Upper lobe of left lung (tissue), 6 donors: ENCODE results near the gene IL9. TPM values are rescaled to one million over a fixed set of nuclear protein-coding genes. Genes with fewer than 3 reads are reported as not detected.

Source experiments
- ATAC-seq, 2 donors: fragments of 200-7000 bp; cut with Tn5 transposase; one replicate each; pipeline ENCODE4 v1.9.1; 2022; ENCODE audit warnings: mild to moderate bottlenecking in 2 of 2, moderate library complexity in 2 of 2; ENCODE audit not compliant: low FRiP score in 2 of 2
- DNase-seq, 2 donors: peaks; one replicate each; pipeline ENCODE4 v3.0.0-alpha.2; 2019 to 2020
- H3K27ac ChIP-seq, 4 donors: fragments of 200-600 bp; sonication (generic); one replicate each; pipeline ENCODE4 v1.5.1; 2016 to 2019
- H3K27me3 ChIP-seq, 4 donors: fragments of 200-600 bp; sonication (generic); one replicate each; pipeline ENCODE4 v1.5.1; 2017 to 2019
- H3K36me3 ChIP-seq, 4 donors: fragments of 200-600 bp; sonication (generic); one replicate each; pipeline ENCODE4 v1.5.1; 2016 to 2019
- H3K4me1 ChIP-seq, 4 donors: fragments of 200-600 bp; sonication (generic); one replicate each; pipeline ENCODE4 v1.5.1; 2018 to 2019
- H3K4me3 ChIP-seq, 4 donors: fragments of 200-600 bp; sonication (generic); one replicate each; pipeline ENCODE4 v1.5.1; 2017 to 2019; ENCODE audit warnings: mild to moderate bottlenecking in 2 of 4, moderate library complexity in 1 of 4
- H3K9me3 ChIP-seq, 4 donors: fragments of 200-600 bp; sonication (generic); one replicate each; pipeline ENCODE4 v1.5.1; 2018 to 2019
- EP300 ChIP-seq, 4 donors: sonication (generic); formaldehyde crosslinking; IDR thresholded peaks; one replicate each; pipeline ENCODE4 v1.5.1; 2017; ENCODE audit warnings: antibody characterized with exemption in 4 of 4, control low read depth in 2 of 4
- POLR2A ChIP-seq, 4 donors: fragments of 450-650 bp; IDR thresholded peaks; one replicate each; pipeline ENCODE4 v1.5.1; 2016 to 2017; ENCODE audit warnings: antibody characterized with exemption in 4 of 4, mild to moderate bottlenecking in 2 of 4
- POLR2AphosphoS5 ChIP-seq, 2 donors: sonication (generic); formaldehyde crosslinking; IDR thresholded peaks; one replicate each; pipeline ENCODE4 v1.5.1; 2017; ENCODE audit warnings: antibody characterized with exemption in 2 of 2
- WGBS, 2 donors: methylation state at CpG; one replicate each; pipeline ENCODE4 v1.1.5; 2017 to 2018; 5-methylcytosine and 5-hydroxymethylcytosine counted together
- total RNA-seq, 6 donors: library from RNA; depleted of rRNA in 4 of 6; stranded (reverse); fragments of >200 nt in 4 of 6; gene quantifications; one replicate each; pipeline versions ENCODE4 v1.1.0 to v1.2.1, GENCODE V29; 2016 to 2021
- TF ChIP-seq, protein P1 (sequence below), 6 experiments: fragments of 450-650 bp in 4 of 6; fragments of 200-600 bp in 2 of 6; sonication (generic) in 2 of 6; IDR thresholded peaks; one replicate each; pipeline ENCODE4 v1.5.1; 2016 to 2019; ENCODE audit warnings: antibody characterized with exemption in 6 of 6
- donor health status: DM: no; HTN: no; CAD: no; lungs with moderate emphysema.
- donor health status: DM: no; HTN: yes; CAD: no; lungs with severe emphysema.

The IL9 gene
- total RNA-seq, 6 donors from 2014 or later = not detected

DNA sequence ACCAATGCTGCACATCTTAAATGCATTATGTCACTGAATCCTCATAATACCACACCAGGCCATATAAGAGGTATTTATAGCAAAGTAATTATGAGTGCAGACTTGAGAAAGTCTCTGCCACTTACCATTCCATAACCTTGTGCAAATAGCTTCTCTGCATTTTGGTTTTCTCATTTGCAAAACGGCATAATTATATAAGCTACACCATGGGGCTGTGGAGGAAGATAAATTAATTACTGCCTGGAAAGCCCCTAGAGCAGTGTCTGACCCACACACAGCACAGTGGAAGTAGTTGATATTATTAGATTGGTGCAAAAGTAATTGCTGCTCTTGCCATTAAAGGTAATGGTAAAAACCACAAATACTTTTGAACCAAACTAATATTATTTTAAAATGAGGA, 9.5 kb upstream of the IL9 start:
- Histone ChIP-seq H3K4me1 (no peaks in the 10 kb centered on the region), H3K27me3 (peaks cover 0 to 2% (median 0%) of the 10 kb centered on the region in 4 donors), H3K9me3 (no peaks in the 10 kb centered on the region), H3K4me3 (no peak overlapping the region), H3K36me3 (no peaks in the 10 kb centered on the region), H3K27ac (no peak overlapping the region)
- WGBS, 2 donors = 62 to 69% methylated on average over 1 of the region's 1 CpG
- ATAC-seq (no peak), DNase-seq (no peak)
- TF ChIP-seq EP300 (IDR thresholded peaks at IDR 0.05) = no peak
- TF ChIP-seq, protein P1, sequence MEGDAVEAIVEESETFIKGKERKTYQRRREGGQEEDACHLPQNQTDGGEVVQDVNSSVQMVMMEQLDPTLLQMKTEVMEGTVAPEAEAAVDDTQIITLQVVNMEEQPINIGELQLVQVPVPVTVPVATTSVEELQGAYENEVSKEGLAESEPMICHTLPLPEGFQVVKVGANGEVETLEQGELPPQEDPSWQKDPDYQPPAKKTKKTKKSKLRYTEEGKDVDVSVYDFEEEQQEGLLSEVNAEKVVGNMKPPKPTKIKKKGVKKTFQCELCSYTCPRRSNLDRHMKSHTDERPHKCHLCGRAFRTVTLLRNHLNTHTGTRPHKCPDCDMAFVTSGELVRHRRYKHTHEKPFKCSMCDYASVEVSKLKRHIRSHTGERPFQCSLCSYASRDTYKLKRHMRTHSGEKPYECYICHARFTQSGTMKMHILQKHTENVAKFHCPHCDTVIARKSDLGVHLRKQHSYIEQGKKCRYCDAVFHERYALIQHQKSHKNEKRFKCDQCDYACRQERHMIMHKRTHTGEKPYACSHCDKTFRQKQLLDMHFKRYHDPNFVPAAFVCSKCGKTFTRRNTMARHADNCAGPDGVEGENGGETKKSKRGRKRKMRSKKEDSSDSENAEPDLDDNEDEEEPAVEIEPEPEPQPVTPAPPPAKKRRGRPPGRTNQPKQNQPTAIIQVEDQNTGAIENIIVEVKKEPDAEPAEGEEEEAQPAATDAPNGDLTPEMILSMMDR (IDR thresholded peaks at IDR 0.05) = no peak
- no peak for TF ChIP-seq POLR2A (IDR thresholded peaks at IDR 0.05)
- no peak for TF ChIP-seq POLR2AphosphoS5 (IDR thresholded peaks at IDR 0.05)

DNA sequence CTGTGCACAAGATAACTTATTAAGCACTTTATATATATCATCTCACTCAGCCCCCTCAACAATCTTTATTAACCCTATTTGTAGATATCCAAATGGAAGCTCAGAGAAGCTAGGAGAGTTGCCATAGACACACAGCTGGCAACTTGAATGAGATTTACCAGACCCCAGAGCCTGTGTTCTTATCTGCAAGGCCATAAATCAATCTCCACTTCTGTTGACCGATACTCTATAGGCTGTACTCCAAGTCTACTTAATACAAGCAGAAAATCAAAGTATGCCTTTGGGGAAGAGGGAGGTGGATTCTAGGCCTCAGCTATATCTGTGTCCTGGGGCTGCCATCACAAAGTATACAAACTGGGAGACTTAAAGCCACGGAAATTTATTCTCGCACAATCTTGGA, 6.0 kb upstream of the IL9 start:
- no peak for ATAC-seq
- H3K27ac ChIP-seq = no peak overlapping the region
- no peak overlapping the region for H3K4me3 ChIP-seq
- WGBS, 2 donors = 45 to 57% methylated on average over 3 of the region's 3 CpGs
- no peaks in the 10 kb centered on the region for H3K4me1 ChIP-seq
- DNase-seq = no peak
- H3K9me3 ChIP-seq = no peaks in the 10 kb centered on the region
- no peaks in the 10 kb centered on the region for H3K36me3 ChIP-seq
- peaks cover 0 to 2% (median 0%) of the 10 kb centered on the region in 4 donors for H3K27me3 ChIP-seq
- TF ChIP-seq, protein P1 (IDR thresholded peaks at IDR 0.05) = no peak
- no peak for TF ChIP-seq POLR2AphosphoS5 (IDR thresholded peaks at IDR 0.05)
- TF ChIP-seq EP300 (IDR thresholded peaks at IDR 0.05) = no peak
- no peak for TF ChIP-seq POLR2A (IDR thresholded peaks at IDR 0.05)

DNA sequence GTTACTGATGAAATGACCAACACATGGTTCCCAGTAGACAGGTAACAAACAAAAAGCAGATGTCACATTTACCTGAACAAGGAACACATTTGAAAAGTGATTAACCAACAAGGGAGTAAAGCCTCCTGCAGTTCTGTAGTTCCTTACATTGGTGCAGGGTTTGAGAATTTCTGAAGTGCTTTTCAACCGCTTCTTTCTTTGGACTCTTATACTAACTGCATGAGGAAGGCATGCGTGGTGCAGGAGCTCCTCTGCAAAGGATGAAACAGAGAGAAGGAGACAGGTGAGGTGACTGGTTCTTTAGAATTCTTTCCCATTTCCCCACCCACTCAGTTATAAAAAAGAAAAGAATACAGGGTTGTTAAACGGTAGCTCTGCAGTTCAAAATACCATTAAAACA, 4.6 kb upstream of the IL9 start:
- Histone ChIP-seq H3K36me3 (no peaks in the 10 kb centered on the region), H3K9me3 (no peaks in the 10 kb centered on the region), H3K27me3 (peaks cover 0 to 2% (median 0%) of the 10 kb centered on the region in 4 donors), H3K4me3 (no peak overlapping the region), H3K4me1 (no peaks in the 10 kb centered on the region), H3K27ac (no peak overlapping the region)
- no peak for ATAC-seq
- WGBS, 2 donors = 69 to 73% methylated on average over 3 of the region's 3 CpGs
- DNase-seq = no peak
- TF ChIP-seq EP300 (IDR thresholded peaks at IDR 0.05) = no peak
- TF ChIP-seq, protein P1 (IDR thresholded peaks at IDR 0.05) = no peak
- TF ChIP-seq POLR2AphosphoS5 (IDR thresholded peaks at IDR 0.05) = no peak
- no peak for TF ChIP-seq POLR2A (IDR thresholded peaks at IDR 0.05)

DNA sequence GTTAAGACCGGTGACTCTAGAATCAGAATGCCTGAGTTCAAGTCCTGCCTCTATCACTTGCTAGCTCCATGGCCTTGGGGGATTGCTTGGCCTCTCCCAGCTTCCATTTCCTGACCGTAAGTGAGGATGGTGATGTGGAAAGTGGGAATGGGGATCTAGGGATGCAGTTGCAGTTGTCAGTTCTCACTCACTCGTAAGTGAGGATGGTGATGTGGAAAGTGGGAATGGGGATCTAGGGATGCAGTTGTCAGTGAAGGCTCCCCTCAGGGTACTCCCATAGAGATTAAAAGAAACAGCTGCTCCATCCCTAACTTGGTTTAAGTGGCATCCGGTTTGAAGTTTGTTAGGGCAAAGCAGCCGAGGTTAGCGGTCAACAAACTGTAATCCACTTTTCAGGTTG, 3.0 kb upstream of the IL9 start:
- Histone ChIP-seq H3K4me3 (no peak overlapping the region), H3K4me1 (no peaks in the 10 kb centered on the region), H3K36me3 (no peaks in the 10 kb centered on the region), H3K27me3 (peaks cover 0 to 2% (median 0%) of the 10 kb centered on the region in 4 donors), H3K9me3 (no peaks in the 10 kb centered on the region), H3K27ac (no peak overlapping the region)
- DNase-seq = no peak
- TF ChIP-seq, protein P1 (IDR thresholded peaks at IDR 0.05) = no peak
- no peak for TF ChIP-seq POLR2AphosphoS5 (IDR thresholded peaks at IDR 0.05)
- ATAC-seq = no peak
- WGBS, 2 donors = 80 to 81% methylated on average over 5 to 6 of the region's 6 CpGs

DNA sequence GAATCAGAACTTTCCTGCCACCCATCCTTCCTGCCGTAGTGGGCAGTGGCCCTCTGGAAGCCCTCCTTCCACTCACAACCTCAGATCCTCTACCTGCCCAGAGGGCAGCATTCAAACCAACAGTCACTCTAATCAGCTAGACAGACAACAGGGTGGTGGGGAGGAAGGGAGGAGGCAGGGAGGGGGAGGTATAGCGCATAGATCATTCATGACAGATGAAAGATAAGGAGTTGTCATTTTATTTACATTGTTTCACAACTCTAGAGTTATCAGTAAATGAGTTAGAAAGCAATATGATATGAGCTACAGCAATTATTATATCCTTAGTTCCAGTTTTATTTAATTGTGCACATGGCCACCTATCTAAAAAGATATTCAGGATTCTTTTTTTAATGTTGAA, 852 bp downstream of the IL9 start:
- Histone ChIP-seq H3K4me3 (no peak overlapping the region), H3K27me3 (no peaks in the 10 kb centered on the region), H3K4me1 (peaks cover 0 to 6% (median 3%) of the 10 kb centered on the region in 4 donors), H3K9me3 (no peaks in the 10 kb centered on the region), H3K27ac (no peak overlapping the region), H3K36me3 (no peaks in the 10 kb centered on the region)
- ATAC-seq (no peak), DNase-seq (no peak)
- WGBS, 2 donors = 50 to 72% methylated on average over 2 of the region's 2 CpGs
- TF ChIP-seq POLR2AphosphoS5 (IDR thresholded peaks at IDR 0.05) (no peak), EP300 (IDR thresholded peaks at IDR 0.05) (no peak), POLR2A (IDR thresholded peaks at IDR 0.05) (no peak)
- TF ChIP-seq, protein P1 (IDR thresholded peaks at IDR 0.05) = no peak
